CD4-positive, CD25-positive, alpha-beta regulatory T cell (primary cell): Measurements from ENCODE around the gene XK. TPM values are rescaled to one million over a fixed set of nuclear protein-coding genes. Genes with fewer than 3 reads are reported as not detected.
A peak's percentile ranks its signal among the peaks of the same experiment; 100 is the strongest.

Experiments used
- ATAC-seq, 2 donors: fragments of 150-1000 bp; cut with Tn5 transposase; one replicate each; pipeline ENCODE4 v1.10.0; 2021; ENCODE audit warnings: low read depth in 2 of 2, moderate number of reproducible peaks in 2 of 2, moderate library complexity in 1 of 2
- DNase-seq, 3 donors: peaks; one replicate each; pipeline versions ENCODE4 v3.0.0 to v3.0.0-alpha.2; 2012 to 2022; ENCODE audit warnings: mixed read lengths in 1 of 3
- H3K27ac ChIP-seq: one replicate; pipeline ENCODE4 v1.7.0; 2013; ENCODE audit warnings: mild to moderate bottlenecking, low read length; ENCODE audit not compliant: insufficient read depth, poor library complexity, severe bottlenecking
- H3K27me3 ChIP-seq: one replicate; pipeline ENCODE4 v1.7.0; 2013; ENCODE audit warnings: low read length; ENCODE audit not compliant: control insufficient read depth, insufficient read depth
- H3K36me3 ChIP-seq: one replicate; pipeline ENCODE4 v1.7.0; 2013; ENCODE audit warnings: mild to moderate bottlenecking, low read length, moderate library complexity; ENCODE audit not compliant: control insufficient read depth, insufficient read depth
- H3K4me1 ChIP-seq: 2 replicates; pipeline ENCODE4 v1.7.0; 2013; ENCODE audit warnings: mild to moderate bottlenecking, low read length; ENCODE audit not compliant: insufficient read depth, control insufficient read depth, poor library complexity, severe bottlenecking
- H3K4me3 ChIP-seq: one replicate; pipeline ENCODE4 v1.7.0; 2013; ENCODE audit warnings: low read depth, mild to moderate bottlenecking, low read length, moderate library complexity
- H3K9me3 ChIP-seq, 2 experiments: 1 replicate in 1 of 2; 2 replicates in 1 of 2; pipeline ENCODE4 v1.7.0; 2013; ENCODE audit warnings: low read length in 2 of 2, mild to moderate bottlenecking in 1 of 2, moderate library complexity in 1 of 2; ENCODE audit not compliant: control insufficient read depth in 2 of 2
- H3K27ac Mint-ChIP-seq, 3 donors: one replicate each; pipeline ENCODE4 v1.8.0; 2020 to 2022; ENCODE audit warnings: mild to moderate bottlenecking in 3 of 3, mixed read lengths in 3 of 3, moderate library complexity in 2 of 3
- H3K27me3 Mint-ChIP-seq: one replicate; pipeline ENCODE4 v1.8.0; 2022; ENCODE audit warnings: mild to moderate bottlenecking, mixed read lengths
- H3K36me3 Mint-ChIP-seq: one replicate; pipeline ENCODE4 v1.8.0; 2020; ENCODE audit warnings: mixed read lengths
- H3K4me1 Mint-ChIP-seq, 4 donors: one replicate each; pipeline ENCODE4 v1.8.0; 2020 to 2022; ENCODE audit warnings: mixed read lengths in 4 of 4, mild to moderate bottlenecking in 1 of 4
- H3K4me3 Mint-ChIP-seq, 4 donors: one replicate each; pipeline ENCODE4 v1.8.0; 2020 to 2022; ENCODE audit warnings: mild to moderate bottlenecking in 4 of 4, mixed read lengths in 4 of 4, moderate library complexity in 3 of 4
- H3K9me3 Mint-ChIP-seq, 7 donors: one replicate each; pipeline ENCODE4 v1.8.0; 2020 to 2022; ENCODE audit warnings: mixed read lengths in 7 of 7, mild to moderate bottlenecking in 3 of 7, moderate library complexity in 2 of 7
- polyA plus RNA-seq, 4 donors: library from polyadenylated mRNA; unstranded; fragments of 300-500 nt; fragmentation: Illumina TruSeq; gene quantifications; one replicate each; pipeline ENCODE4 v1.2.3, GENCODE V29; 2021
- total RNA-seq: library from RNA; stranded (reverse); gene quantifications from one replicate; pipeline ENCODE4 v1.2.3, GENCODE V29; 2022

Gene XK
- total and polyA plus RNA-seq, 5 donors from 2014 or later, result 0.99 TPM; not detected in 4

- no peak for ATAC-seq
- Histone ChIP-seq H3K27ac (no peak overlapping the region), H3K36me3 (no peaks in the 10 kb centered on the region), H3K27me3 (no peaks in the 10 kb centered on the region), H3K4me3 (peak overlapping the region; percentile 19), H3K4me1 (no peaks in the 10 kb centered on the region), H3K9me3 (no peaks in the 10 kb centered on the region)
- Mint-ChIP-seq H3K9me3 (no peaks in the 10 kb centered on the region), H3K27ac (peak overlapping the region; percentile 10 to 79 (median 67)), H3K4me3 (peak overlapping the region in 1 of 4 donors; percentile 10), H3K4me1 (peaks cover 0 to 25% (median 14%) of the 10 kb centered on the region in 4 donors), H3K27me3 (no peaks in the 10 kb centered on the region), H3K36me3 (no peaks in the 10 kb centered on the region)
- no peak for DNase-seq
These were observed 91.4 kb downstream of the XK start for GRCh38 chrX:37776987-37777325.

- H3K4me1 ChIP-seq, result no peaks in the 10 kb centered on the region
- Mint-ChIP-seq H3K36me3 (no peaks in the 10 kb centered on the region), H3K9me3 (no peaks in the 10 kb centered on the region), H3K27ac (no peak within 1 kb of the TSS), H3K4me1 (peaks cover 0 to 25% (median 15%) of the 10 kb centered on the region in 4 donors), H3K27me3 (no peaks in the 10 kb centered on the region), H3K4me3 (no peak within 1 kb of the TSS)
- ATAC-seq (no peak), DNase-seq (no peak)
- H3K27me3 ChIP-seq, result no peaks in the 10 kb centered on the region
- no peaks in the 10 kb centered on the region for H3K36me3 ChIP-seq
- H3K4me3 ChIP-seq, result no peak within 1 kb of the TSS
- H3K27ac ChIP-seq, result no peak within 1 kb of the TSS
- no peaks in the 10 kb centered on the region for H3K9me3 ChIP-seq
These were observed 94.3 kb downstream of the XK start, which contains the start of gene CYBB for GRCh38 chrX:37779857-37780256. Gene CYBB (plus strand): TSS chrX:37780059. CDS start chrX:37780078, 19 bp downstream.

GRCh38 chrX:37781081-37781480, 95.5 kb downstream of the XK start:
- peaks cover 0 to 25% (median 13%) of the 10 kb centered on the region in 4 donors for H3K4me1 Mint-ChIP-seq
- H3K9me3 Mint-ChIP-seq, result no peaks in the 10 kb centered on the region
- no peaks in the 10 kb centered on the region for H3K36me3 Mint-ChIP-seq
- Histone ChIP-seq H3K27me3 (no peaks in the 10 kb centered on the region), H3K4me3 (no peak overlapping the region), H3K4me1 (peaks cover 1% of the 10 kb centered on the region), H3K36me3 (no peaks in the 10 kb centered on the region), H3K9me3 (no peaks in the 10 kb centered on the region), H3K27ac (no peak overlapping the region)
- H3K27ac Mint-ChIP-seq, result no peak overlapping the region
- ATAC-seq (no peak), DNase-seq (no peak)
- H3K27me3 Mint-ChIP-seq, result no peaks in the 10 kb centered on the region
- no peak overlapping the region for H3K4me3 Mint-ChIP-seq

Other genes with a start within 250 kb of the XK start
- gene LANCL3, start 114.1 kb upstream of the XK start, total RNA-seq, result 0.35 TPM
- not detected for gene LANCL3, start 114.1 kb upstream of the XK start, polyA plus RNA-seq
- gene CYBB, start 94.3 kb downstream of the XK start, total RNA-seq, result 0.25 TPM
- gene CYBB, start 94.3 kb downstream of the XK start, polyA plus RNA-seq, result 1 to 10 TPM in 1 of 4 donors, under 1 TPM in 2, not detected in 1; 0.19 to 1.2 (median 0.60) TPM
- 18.8 TPM for gene DYNLT3, start 161.8 kb downstream of the XK start, total RNA-seq
- 10 to 100 TPM; 25.0 to 32.5 (median 26.5) TPM for gene DYNLT3, start 161.8 kb downstream of the XK start, polyA plus RNA-seq